ENCODE data around the gene SRC.

Gene SRC

DNA sequence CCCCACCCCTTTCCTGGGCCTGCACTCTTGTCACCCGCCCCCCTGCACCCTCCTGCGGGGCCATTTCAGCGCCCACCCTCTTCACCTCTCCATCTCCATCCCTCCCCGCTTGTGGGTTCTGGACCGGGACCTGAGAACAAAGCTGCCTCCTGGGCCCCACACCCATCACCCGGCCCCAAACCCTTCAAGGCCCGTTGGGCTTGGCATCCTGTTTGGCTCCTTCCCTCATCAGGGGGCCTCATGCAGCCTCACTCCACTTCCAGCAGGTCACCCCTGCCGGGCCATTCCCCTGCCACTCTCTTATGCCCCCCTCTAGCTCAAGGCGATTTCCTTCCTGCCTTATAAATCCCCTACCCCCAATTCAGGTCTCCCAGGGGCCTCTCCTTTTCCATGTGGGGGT, 67.4 kb downstream of the SRC start:
- no peak for DNase-seq (ENCODE audit: low spot score)

- no peak for DNase-seq (ENCODE audit: low spot score)
These were observed 68.5 kb downstream of the SRC start for GRCh38 chr20:37414224-37415035.

- DNase-seq (ENCODE audit: low spot score) = no peak
These were observed 69.5 kb downstream of the SRC start for GRCh38 chr20:37415118-37416085.

DNA sequence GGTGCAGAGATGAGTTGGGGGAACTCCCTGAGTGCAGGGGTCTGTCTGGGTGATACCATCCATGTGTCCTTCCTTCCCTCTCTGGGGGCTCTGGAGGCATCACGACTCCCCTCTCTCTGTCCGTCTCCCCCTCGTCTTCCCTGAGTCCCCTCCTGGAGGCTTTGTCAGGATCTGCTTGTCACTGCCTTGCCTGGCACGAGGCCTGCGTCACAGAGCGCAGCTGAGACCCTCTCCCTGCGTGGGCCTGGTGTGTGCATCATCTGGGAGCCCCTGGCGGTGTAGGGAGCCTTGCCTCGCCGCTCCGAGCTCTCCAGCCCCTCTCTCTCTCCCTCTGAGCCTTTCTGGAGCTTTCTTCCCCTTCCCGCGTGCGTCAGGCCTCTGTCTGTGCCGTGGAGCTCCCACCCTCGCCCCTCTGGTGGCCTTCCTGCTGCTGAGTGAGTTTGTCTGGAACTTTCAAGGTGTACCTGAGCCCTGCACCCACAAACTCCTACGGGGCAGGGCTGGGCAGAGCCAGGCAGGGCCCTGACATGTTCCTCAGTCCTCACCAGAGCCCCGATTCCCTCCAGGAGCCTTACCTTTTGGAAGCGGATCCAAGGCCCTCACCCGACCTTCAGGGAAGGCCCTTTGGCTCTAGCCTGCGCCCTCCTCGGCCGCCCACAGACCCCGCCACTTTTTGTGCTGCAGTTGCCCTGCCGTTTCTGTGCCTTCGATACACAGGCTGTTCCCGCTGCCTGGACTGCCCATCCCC, 70.3 kb downstream of the SRC start:
- DNase-seq (ENCODE audit: low spot score) = no peak

DNA sequence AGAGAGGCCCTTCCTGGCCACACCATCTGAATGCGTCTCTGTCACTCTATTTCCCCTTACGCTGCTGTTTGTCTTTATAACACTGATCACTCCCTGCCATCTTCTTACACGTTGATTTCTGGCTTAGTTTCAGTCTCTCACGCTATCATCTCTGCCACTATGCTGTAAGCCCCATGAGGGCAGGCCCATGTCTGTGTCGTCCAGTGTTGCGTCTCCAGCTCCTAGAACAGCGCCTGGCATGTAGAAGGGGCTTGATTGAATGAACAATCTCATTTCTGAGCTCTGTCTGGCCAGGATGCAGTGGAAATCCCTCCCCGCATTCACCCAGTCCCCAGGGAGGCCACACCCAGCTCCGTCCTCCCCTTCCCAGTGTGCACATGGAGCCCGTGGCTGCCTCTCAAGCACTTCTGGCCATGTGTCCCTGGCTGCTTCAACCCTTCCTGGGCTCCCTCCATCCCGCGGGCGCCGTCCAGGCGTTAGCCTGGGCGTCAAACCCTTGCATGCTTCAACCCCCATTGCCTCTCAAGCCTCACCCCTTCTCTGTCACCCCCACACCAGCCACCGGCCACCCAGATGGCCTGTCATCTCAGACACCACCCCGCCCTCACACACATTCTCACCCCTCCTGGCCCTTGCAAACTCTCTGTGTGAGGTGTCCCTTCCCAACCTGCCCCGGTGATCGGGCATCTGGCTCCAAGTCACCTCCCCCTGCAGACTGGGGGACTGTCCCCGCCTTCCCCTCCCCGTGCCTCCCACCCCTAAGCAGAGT, 71.1 kb downstream of the SRC start:
- no peak for DNase-seq (ENCODE audit: low spot score)

- DNase-seq (ENCODE audit: low spot score) = no peak
These were observed 71.9 kb downstream of the SRC start for GRCh38 chr20:37417617-37418467.

DNA sequence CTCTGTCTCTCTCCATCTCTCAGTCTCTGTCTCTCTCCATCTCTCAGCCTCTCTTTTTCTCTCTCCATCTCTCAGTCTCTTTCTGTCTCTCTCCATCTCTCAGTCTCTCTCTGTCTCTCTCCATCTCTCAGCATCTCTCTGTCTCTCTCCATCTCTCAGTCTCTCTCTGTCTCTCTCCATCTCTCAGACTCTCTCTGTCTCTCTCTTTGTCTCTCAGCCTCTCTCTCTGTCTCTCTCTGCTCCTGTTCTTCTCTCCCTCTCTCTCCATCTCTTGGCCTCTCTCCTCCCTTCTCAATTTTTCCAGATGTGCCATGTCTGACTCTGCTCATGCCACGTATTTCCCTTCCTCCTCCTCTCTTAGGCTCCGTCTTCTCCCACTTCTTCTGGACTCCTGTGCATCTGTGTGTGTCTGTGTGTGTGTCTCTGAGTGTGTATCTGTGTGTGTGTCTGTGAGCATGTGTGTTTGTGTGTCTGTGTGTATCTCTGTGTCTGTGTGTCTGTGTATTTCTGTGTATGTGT, 72.7 kb downstream of the SRC start:
- DNase-seq (ENCODE audit: low spot score) = no peak

DNA sequence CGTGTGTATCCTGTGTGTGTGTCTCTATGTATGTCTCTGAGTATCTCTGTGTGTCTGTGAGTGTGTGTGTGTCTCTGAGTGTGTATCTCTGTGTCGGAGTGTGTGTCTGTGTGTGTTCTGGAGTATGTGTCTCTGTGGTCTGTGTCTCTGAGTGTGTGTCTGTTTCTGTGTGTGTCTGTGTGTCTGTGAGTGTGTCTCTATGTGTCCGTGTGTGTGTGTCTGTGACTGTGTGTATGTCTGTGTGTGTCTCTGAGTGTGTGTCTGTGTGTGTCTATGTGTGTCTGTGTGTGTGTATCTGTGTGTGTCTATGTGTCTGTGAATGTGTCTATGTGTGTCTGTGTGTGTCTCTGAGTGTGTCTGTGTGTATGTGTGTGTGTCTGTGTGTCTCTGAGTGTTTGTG, 73.4 kb downstream of the SRC start:
- no peak for DNase-seq (ENCODE audit: low spot score)

- no peak for DNase-seq (ENCODE audit: low spot score)
These were observed 74.0 kb downstream of the SRC start for GRCh38 chr20:37419774-37420542.

GRCh38 chr20:37420610-37421009, 74.7 kb downstream of the SRC start:
- no peak for DNase-seq (ENCODE audit: low spot score)

GRCh38 chr20:37421060-37421905, 75.3 kb downstream of the SRC start:
- DNase-seq (ENCODE audit: low spot score) = no peak

DNA sequence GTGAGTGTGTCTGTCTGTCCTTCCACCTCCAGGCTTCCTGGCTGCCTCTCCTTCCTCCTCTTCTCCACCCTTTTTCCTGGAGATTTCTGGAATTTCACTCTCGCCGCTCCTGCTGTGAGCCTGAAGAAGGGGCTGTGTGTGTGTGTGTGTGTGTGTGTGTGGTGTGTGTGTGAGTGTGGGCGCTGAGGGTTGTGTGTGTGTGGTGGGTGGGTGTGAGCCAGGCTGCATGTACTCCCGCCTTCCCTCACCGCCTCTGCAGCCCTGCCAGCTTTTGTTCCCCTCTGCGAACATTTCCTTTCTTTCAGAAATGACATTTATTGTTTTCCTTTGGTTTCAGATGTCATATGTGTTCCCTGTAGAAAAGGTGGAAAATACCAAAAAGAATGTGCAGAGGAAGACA, 76.0 kb downstream of the SRC start:
- no peak for DNase-seq (ENCODE audit: low spot score)

DNA sequence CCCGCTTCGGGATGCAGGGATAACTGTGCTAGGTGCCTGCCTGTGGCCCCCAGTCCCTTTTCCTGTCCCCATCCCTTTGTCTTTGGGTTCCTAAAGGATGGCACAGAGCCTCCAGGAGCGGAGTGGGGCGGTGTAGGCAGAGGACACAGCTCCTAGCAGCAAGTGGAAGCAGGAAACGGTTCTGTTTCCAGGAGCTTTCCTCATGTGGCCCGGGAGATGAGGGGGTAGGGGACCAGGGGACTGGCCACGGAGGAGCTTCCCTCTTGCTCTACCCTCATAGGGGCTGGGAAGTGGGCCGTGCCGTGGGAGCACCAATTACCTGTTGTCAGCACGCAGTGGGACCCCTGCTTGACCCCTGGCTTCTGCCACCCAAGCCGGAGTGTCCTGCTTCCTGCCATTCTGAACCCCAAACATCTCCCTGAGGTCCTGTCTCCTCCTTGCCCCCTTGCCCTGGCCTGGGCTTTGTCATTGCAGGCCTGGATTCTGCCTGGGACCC, 76.9 kb downstream of the SRC start:
- no peak for DNase-seq (ENCODE audit: low spot score)

DNA sequence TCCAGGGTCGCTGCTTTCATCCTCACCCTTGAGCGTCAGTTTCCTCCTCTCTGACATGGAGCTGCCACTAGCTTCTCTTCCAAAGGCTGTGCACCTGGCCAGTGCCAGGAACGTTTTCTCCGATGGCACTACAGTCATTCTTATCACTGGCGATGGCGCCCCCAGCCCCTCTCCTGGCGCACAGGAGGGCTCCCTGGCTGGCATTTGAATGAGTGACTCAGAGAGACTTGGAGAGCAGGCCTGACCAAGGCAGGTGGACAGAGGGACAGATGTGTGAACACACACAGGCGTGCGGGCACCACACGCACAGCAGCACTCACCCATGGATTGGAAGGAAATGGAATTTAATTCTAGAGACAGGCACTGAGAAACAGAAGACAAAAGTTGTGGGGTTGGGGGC, 77.6 kb downstream of the SRC start:
- DNase-seq (ENCODE audit: low spot score) = no peak

DNA sequence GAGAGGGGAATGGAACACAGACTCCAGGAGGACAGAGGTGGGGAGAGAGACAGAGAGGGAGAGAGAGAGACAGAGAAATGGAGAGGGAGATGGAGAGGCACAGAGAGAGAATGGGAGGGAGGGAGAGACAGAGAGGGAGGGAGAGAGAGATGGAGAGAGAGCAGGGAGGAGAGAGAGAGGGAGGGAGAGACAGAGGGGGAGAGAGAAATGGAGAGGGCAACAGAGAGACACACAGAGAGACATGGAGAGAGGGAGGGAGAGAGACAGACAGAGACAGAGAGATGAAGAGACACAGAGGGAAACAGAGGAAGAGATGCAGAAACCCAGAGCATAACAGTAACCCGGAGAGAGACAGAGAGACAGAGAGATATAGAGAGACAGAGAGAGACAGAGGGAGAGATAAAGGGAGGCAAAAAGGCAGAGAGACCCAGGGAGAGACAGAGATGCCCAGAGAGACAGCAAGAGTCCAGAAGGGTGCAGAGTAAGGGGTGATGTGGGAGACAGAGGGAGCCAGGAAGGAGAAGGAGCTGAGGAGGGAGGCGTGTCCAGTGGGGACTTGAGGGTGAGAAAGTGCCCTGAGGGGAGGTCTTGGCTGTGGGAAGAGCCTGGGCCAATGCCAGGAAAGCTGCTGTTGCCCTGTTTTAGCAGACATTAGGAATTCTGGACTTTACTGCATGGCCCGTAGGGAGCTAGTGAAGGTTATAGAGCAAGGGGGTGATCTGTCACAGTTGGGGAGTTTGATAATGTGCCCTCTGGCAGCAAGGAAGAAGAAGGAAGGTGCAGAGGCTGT, 78.3 kb downstream of the SRC start:
- no peak for DNase-seq (ENCODE audit: low spot score)

DNA sequence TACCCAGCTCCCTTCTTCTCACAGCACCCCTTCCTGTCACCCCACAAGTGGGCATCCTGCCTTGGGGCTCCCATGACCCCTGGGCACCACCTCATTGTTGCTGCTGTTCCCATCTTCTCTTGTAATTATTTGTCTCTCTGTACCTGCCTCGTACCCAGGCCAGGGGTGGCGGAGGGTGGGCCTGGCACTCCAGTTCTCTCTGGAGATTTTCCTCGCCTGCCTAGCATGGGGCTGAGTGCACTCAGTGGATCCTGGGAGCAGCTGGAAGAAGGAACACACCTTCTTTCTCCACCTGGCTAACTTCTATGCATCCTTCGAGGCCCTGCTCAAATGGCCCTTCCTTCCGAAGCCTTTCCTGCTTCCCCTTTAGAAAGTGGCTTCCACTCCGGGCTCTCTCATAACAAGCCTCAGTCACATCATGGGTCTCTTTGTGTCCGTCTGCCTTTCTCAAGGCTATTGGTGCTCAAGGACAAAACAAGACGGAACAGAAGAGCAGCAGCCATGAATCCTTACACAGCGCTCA, 79.2 kb downstream of the SRC start:
- DNase-seq (ENCODE audit: low spot score) = no peak

DNA sequence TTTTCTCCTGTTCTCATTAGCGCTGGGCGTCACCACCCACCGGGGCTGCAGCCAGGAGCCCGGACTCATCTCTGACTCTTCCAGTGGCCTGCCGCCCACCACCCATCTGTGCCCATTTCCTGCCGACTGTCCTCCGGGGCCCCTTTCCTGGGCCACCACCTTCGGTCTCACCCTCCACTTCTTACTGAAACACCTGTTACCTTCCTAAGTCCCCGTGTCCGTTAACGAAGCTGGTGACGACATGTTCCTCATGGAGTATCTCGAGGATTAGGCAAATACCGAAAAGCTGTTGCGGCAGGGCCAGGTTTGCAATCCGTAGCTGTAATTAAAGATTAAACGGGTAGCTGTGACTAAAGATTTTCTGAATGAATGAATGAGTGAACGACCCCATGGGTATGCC, 80.2 kb downstream of the SRC start:
- DNase-seq (ENCODE audit: low spot score) = no peak
